GM15510 (cell line): ENCODE measurements around the gene LRRC38.

Source experiments
- POLR2A ChIP-seq: IDR thresholded peaks from 3 replicates; pipeline ENCODE4 v1.6.1; 2011; ENCODE audit warnings: borderline replicate concordance; ENCODE audit not compliant: insufficient read length; ENCODE audit errors: extremely low read depth

The LRRC38 gene

GRCh38 chr1:13443335-13443979 is 70.3 kb downstream of the LRRC38 start:
- no peak for TF ChIP-seq POLR2A

- no peak for TF ChIP-seq POLR2A
Measured at GRCh38 chr1:13435458-13435857, 78.3 kb downstream of the LRRC38 start.

- TF ChIP-seq POLR2A, result no peak
Measured at GRCh38 chr1:13432251-13432650, 81.6 kb downstream of the LRRC38 start.

- TF ChIP-seq POLR2A, result no peak
Measured at GRCh38 chr1:13430495-13430894, 83.3 kb downstream of the LRRC38 start.
